Middle frontal gyrus (tissue), 1 donor: ENCODE results near the gene RAB3D.
A peak's percentile ranks its signal among the peaks of the same experiment; 100 is the strongest.
"Not testable (repeated sequence)": the region's sequence is repeated elsewhere in the genome, so short reads cannot be mapped to it uniquely, and the experiment has no call there.

Experiments
- DNase-seq: peaks from one replicate; pipeline ENCODE4 v3.0.0-alpha.2; 2015; ENCODE audit warnings: low spot score; ENCODE audit errors: extremely low spot score

RAB3D gene

DNA sequence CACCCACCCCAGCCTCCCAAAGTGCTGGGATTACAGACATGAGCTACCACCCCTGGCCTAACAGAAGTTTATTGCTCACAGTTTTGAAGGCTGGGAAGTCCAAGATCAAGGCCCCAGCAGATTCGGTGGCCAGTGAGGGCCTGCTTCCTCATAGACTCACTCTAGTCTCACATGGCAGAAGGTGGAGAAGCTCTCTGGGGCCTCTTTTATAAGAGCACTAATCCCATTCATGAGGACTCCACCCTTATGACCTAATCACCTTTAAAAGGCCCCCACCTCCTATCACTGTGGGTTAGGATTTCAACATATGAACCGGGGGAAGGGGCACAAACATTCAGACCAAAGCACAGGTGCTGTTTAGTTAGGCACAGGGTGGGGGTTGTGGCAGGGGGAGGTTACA lies 28.1 kb upstream of the RAB3D start:
- DNase-seq, result no peak

GRCh38 chr19:11365557-11366117 lies 26.2 kb upstream of the RAB3D start:
- no peak for DNase-seq

- peak; percentile 47 for DNase-seq
These were observed 25.5 kb upstream of the RAB3D start for GRCh38 chr19:11364935-11365334.

DNA sequence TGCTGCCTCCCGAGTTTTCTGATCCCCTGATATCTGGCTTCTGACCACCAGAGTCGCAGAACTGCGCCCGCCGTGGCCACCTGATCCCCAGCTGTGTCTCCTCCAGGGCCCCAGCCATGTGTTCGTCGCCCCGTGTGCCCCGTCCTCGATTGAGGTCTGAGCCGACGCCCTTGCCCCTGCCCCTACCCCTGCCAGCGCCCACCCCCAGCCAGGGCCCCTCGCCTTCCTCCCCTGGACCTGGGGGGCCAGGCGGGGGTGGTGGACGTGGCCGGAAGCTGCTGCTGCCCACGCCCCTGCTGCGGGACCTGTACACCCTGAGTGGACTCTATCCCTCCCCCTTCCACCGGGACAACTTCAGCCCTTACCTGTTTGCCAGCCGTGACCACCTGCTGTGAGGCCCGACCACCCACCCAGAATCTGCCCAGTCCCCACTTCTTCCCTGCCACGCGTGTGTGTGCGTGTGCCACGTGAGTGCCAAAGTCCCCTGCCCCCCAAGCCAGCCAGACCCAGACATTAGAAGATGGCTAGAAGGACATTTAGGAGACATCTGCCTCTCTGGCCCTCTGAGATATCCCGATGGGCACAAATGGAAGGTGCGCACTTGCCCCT lies 24.9 kb upstream of the RAB3D start:
- DNase-seq, result no peak

GRCh38 chr19:11363881-11364280 lies 24.4 kb upstream of the RAB3D start:
- DNase-seq, result no peak

DNA sequence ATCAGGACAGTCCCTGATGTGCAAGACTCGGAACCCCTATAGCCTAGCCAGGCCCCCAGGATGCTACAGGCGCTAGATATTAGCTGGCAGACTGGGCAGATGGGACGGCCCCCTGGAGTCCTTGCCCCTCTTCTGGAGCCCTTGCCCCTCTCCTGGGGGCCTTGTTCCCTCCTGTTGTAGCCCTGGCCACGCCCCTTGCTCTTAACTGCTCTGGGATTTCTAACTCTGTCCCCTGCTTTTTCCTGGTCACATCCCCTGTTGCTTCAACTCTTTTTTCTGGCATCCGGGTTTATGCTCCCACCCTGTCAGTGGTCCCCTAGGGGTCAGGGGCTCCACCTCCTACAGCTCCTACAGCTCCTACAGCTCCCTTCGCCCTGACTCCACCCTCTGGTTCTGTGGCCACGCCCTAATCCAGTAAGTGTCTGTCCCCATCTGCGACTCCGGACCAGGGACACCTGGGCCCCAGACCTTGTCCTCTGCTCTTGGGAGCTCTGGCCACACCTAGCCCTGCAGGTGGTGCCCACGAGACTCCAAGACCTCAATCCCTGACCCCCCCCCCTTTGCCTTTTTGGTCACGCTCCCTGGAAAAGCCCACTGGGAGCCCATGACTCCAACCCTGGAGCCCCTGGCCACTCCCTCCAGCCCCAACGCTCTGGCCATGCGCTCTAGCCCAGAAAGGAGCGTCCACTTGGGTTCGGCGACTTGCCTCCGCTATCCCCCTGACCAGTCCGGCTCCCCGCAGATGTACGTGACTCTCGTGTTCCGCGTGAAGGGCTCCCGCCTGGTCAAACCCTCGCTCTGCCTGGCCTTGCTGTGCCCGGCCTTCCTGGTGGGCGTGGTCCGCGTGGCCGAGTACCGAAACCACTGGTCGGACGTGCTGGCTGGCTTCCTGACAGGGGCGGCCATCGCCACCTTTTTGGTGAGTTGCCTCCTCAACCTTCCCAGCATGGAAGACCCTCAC lies 22.6 kb upstream of the RAB3D start:
- DNase-seq, result no peak

GRCh38 chr19:11361037-11361770 lies 21.7 kb upstream of the RAB3D start:
- no peak for DNase-seq

- DNase-seq, result no peak
These were observed 20.0 kb upstream of the RAB3D start for GRCh38 chr19:11359421-11359820.

- no peak for DNase-seq
These were observed 17.5 kb upstream of the RAB3D start for GRCh38 chr19:11356676-11357550.

- no peak for DNase-seq
These were observed 16.6 kb upstream of the RAB3D start for GRCh38 chr19:11356074-11356397.

- DNase-seq, result peak; percentile 83
These were observed 16.0 kb upstream of the RAB3D start, which contains the start of gene PLPPR2 for GRCh38 chr19:11355160-11356073. TSS of gene PLPPR2 (plus strand) at chr19:11355432. CDS start at chr19:11357674, 2,242 bp downstream.

DNA sequence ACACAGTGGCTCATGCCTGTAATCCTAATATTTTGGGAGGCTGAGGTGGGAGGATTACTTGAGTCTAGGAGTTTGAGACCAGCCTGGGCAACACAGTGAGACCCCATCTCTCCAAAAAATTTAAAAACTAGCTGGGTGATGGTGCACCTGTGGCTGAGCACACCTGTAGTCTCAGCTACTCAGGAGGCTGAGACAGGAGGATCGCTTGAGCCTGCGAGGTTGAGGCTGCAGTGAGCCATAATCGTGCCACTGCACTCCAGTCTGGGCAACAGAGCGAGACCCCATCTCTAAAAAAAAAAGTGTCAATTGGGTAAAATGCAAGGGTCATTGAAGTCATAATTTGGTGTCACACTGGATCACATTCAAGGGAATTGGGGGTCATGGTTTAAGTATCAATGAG lies 14.6 kb upstream of the RAB3D start:
- DNase-seq, result not testable (repeated sequence)

DNA sequence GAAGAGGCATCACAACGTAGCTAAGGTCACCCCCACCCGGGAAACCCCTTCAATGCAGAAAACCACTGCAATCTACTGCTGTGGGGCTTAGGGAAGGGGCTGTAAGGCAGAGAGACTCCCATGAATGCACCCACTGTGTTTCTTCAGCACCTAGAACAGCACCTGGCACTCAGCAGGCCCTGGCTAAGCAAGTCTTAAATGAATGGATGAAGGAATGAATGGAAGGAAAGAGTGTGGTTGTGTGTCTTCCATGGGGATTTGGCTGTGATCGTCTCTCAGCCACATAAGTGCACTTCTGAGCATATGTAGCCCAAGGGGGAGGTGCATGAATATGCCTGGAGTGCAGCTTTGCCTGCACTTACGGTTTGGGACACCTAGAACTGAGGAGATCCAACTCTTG lies 9.7 kb upstream of the RAB3D start:
- no peak for DNase-seq

DNA sequence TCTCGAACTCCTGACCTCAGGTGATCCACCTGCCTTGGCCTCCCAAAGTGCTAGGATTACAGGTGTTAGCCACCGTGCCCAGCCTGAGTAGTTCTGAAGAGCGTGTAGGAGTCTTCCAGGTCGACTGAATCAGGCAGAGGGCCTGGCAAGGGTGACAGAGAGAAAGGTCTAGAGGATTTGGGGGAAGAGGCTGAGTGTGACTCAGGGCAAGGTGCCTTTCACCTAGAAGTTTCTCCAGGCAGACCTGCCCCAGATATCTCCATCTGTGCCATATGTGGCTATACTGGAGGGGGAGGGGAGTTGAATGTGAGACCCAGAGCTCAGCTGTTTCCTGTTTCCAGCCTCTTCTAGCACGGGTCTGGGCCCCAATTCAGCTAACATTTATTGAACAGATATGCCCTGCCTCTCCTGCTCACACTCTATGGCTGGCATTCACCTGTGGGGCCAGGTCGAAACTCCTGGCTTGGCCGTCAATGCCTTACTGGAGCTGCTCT lies 8.1 kb upstream of the RAB3D start:
- no peak for DNase-seq

- DNase-seq, result peak; percentile 99
These were observed 6.9 kb upstream of the RAB3D start, which contains the start of the genes CCDC159 and TMEM205 for GRCh38 chr19:11346104-11346940. TSS of gene CCDC159 (plus strand) at chr19:11346519. CDS start at chr19:11346607, 88 bp downstream. TSS of gene TMEM205 (minus strand) at chr19:11346268. CDS start at chr19:11345619, 649 bp downstream.

DNA sequence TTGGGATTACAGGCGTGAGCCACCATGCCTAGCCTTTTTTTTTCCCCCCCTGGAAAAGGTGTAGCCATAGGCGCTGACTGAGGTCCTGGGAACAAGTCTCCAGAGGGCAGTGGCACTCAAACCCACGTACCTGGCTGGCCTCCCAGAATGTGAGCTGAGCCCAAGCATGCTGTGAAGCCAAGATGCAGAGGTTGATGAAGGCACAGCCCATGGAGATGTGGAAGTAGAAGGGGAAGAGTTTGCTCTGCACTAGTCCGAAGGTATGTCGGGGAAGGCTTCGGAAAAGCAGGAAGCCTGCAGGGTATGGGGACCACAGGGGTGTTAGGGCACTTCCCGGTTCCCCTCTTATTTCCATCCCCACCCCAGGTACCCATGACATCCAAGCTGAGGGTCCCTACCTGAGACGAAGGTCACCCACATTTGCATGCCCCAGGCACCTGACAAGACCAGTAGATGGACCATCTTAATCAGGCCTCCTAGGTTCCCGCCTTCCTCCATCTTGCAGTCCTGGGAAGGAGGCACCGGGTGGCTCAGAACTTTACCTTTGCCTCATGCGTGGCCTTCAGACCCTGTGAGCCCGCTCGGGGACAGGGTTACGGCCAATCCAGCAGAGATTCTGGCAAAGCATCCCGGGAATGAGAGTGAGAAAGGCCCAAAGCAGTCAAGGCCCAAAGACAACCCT lies 5.8 kb upstream of the RAB3D start:
- DNase-seq, result no peak

- DNase-seq, result no peak
These were observed 3.0 kb upstream of the RAB3D start for GRCh38 chr19:11342429-11342828.

GRCh38 chr19:11340099-11340467 lies 626 bp upstream of the RAB3D start:
- DNase-seq, result not testable (repeated sequence)
